Mammary epithelial cell (primary cell): Measurements from ENCODE around the gene SRRM4.
"Not testable (repeated sequence)": the region's sequence is repeated elsewhere in the genome, so short reads cannot be mapped to it uniquely, and the experiment has no call there.

Source experiments
- EZH2 ChIP-seq: IDR thresholded peaks from 2 replicates; pipeline ENCODE4 v1.6.1; 2012; ENCODE audit warnings: low read length, inconsistent platforms, borderline replicate concordance
- TF ChIP-seq, protein P1 (sequence below), 2 donors: IDR thresholded peaks in 1 of 2; conservative IDR thresholded peaks in 1 of 2; 2 replicates each; pipeline ENCODE4 v1.5.1; 2011 to 2012; ENCODE audit warnings: inconsistent platforms in 2 of 2, low read length in 2 of 2, mild to moderate bottlenecking in 2 of 2, control low read depth in 1 of 2, low read depth in 1 of 2; ENCODE audit not compliant: insufficient read depth in 1 of 2; ENCODE audit errors: extremely low read depth in 1 of 2

DNA sequence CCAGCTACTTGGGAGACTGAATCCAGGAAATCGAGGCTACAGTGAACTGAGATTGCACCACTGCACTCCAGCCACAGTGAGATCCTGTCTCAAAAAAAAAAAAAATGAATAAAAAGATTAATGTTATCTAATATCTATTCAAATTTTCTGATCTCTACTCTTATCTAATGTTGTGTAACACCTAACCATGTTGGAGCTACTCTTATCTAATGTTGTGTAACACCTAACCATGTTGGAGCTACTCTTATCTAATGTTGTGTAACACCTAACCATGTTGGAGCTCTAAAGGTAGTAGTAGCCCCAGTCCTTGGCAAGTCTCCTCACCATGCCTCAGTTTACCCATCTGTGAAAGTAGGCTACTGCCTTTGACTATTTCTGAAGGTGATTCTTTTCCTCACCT, 26.9 kb downstream of the SRRM4 start:
- TF ChIP-seq, protein P1, sequence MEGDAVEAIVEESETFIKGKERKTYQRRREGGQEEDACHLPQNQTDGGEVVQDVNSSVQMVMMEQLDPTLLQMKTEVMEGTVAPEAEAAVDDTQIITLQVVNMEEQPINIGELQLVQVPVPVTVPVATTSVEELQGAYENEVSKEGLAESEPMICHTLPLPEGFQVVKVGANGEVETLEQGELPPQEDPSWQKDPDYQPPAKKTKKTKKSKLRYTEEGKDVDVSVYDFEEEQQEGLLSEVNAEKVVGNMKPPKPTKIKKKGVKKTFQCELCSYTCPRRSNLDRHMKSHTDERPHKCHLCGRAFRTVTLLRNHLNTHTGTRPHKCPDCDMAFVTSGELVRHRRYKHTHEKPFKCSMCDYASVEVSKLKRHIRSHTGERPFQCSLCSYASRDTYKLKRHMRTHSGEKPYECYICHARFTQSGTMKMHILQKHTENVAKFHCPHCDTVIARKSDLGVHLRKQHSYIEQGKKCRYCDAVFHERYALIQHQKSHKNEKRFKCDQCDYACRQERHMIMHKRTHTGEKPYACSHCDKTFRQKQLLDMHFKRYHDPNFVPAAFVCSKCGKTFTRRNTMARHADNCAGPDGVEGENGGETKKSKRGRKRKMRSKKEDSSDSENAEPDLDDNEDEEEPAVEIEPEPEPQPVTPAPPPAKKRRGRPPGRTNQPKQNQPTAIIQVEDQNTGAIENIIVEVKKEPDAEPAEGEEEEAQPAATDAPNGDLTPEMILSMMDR (conservative IDR thresholded peaks at IDR 0.05 in 1 of 2, IDR thresholded peaks at IDR 0.05 in 1 of 2; ENCODE audit: extremely low read depth in 1 of 2, insufficient read depth in 1 of 2, low read depth in 1 of 2, low read length in 2 of 2), result not testable (repeated sequence)
- not testable (repeated sequence) for TF ChIP-seq EZH2
